Trophoblast cell (in vitro differentiated cells and primary cell): Measurements from ENCODE around the gene CCDC14.

Experiments used
- DNase-seq, 2 donors: peaks; one replicate each; pipeline ENCODE4 v3.0.0-alpha.2; 2016
- H2AFZ ChIP-seq: 2 replicates; pipeline ENCODE4 v1.6.1; 2013; ENCODE audit warnings: low read length, moderate library complexity, mild to moderate bottlenecking; ENCODE audit not compliant: insufficient read depth, poor library complexity
- H2AK5ac ChIP-seq: 2 replicates; pipeline ENCODE4 v1.6.1; 2013; ENCODE audit warnings: mild to moderate bottlenecking, low read length
- H2BK120ac ChIP-seq: 2 replicates; pipeline ENCODE4 v1.6.1; 2013; ENCODE audit warnings: low read length, mild to moderate bottlenecking, moderate library complexity; ENCODE audit not compliant: insufficient read depth, poor library complexity
- H2BK12ac ChIP-seq: 2 replicates; pipeline ENCODE4 v1.6.1; 2013; ENCODE audit warnings: mild to moderate bottlenecking, low read length, moderate library complexity
- H2BK5ac ChIP-seq: 2 replicates; pipeline ENCODE4 v1.6.1; 2013; ENCODE audit warnings: low read length, low read depth, moderate library complexity, mild to moderate bottlenecking; ENCODE audit not compliant: poor library complexity
- H3K14ac ChIP-seq: 2 replicates; pipeline ENCODE4 v1.6.1; 2013; ENCODE audit warnings: mild to moderate bottlenecking, low read length
- H3K18ac ChIP-seq: 2 replicates; pipeline ENCODE4 v1.6.1; 2013; ENCODE audit warnings: mild to moderate bottlenecking, low read length
- H3K23ac ChIP-seq: 2 replicates; pipeline ENCODE4 v1.6.1; 2013; ENCODE audit warnings: low read length
- H3K27ac ChIP-seq: 2 replicates; pipeline ENCODE4 v1.5.1; 2013; ENCODE audit warnings: low read depth, mild to moderate bottlenecking, inconsistent platforms, low read length, moderate library complexity
- H3K27me3 ChIP-seq: 2 replicates; pipeline ENCODE4 v1.6.1; 2013; ENCODE audit warnings: inconsistent platforms, mild to moderate bottlenecking, low read length, moderate library complexity; ENCODE audit not compliant: insufficient read depth
- H3K36me3 ChIP-seq, 2 experiments: 1 replicate in 1 of 2; 2 replicates in 1 of 2; pipeline ENCODE4 v1.6.1; 2013; ENCODE audit warnings: low read length in 2 of 2, mild to moderate bottlenecking in 2 of 2, moderate library complexity in 1 of 2; ENCODE audit not compliant: insufficient read depth in 2 of 2, control insufficient read depth in 1 of 2
- H3K4ac ChIP-seq: 2 replicates; pipeline ENCODE4 v1.6.1; 2013; ENCODE audit warnings: low read depth, mild to moderate bottlenecking, low read length, moderate library complexity
- H3K4me1 ChIP-seq, 2 experiments: 1 replicate in 1 of 2; 2 replicates in 1 of 2; pipeline ENCODE4 v1.6.1; 2013; ENCODE audit warnings: low read length in 2 of 2, mild to moderate bottlenecking in 2 of 2, moderate library complexity in 1 of 2; ENCODE audit not compliant: insufficient read depth in 2 of 2, control insufficient read depth in 1 of 2
- H3K4me2 ChIP-seq: 2 replicates; pipeline ENCODE4 v1.6.1; 2013; ENCODE audit warnings: inconsistent platforms, mild to moderate bottlenecking, low read length, moderate library complexity
- H3K4me3 ChIP-seq: 2 replicates; pipeline ENCODE4 v1.5.1; 2013; ENCODE audit warnings: mild to moderate bottlenecking, low read depth, low read length, inconsistent platforms
- H3K79me1 ChIP-seq: one replicate; pipeline ENCODE4 v1.6.1; 2013; ENCODE audit warnings: low read length
- H3K79me2 ChIP-seq: 2 replicates; pipeline ENCODE4 v1.6.1; 2013; ENCODE audit warnings: low read length, mild to moderate bottlenecking; ENCODE audit not compliant: control insufficient read depth, insufficient read depth, poor library complexity
- H3K9ac ChIP-seq: 2 replicates; pipeline ENCODE4 v1.6.1; 2013; ENCODE audit warnings: mild to moderate bottlenecking, low read length
- H3K9me3 ChIP-seq: 2 replicates; pipeline ENCODE4 v1.6.1; 2013; ENCODE audit warnings: low read depth, mild to moderate bottlenecking, control low read depth, inconsistent platforms, low read length; ENCODE audit not compliant: insufficient read depth
- H4K12ac ChIP-seq: 2 replicates; pipeline ENCODE4 v1.6.1; 2013; ENCODE audit warnings: low read depth, mild to moderate bottlenecking, low read length, moderate library complexity
- H4K8ac ChIP-seq: 2 replicates; pipeline ENCODE4 v1.6.1; 2013; ENCODE audit warnings: low read depth, mild to moderate bottlenecking, low read length, moderate library complexity
- H4K91ac ChIP-seq: one replicate; pipeline ENCODE4 v1.6.1; 2013; ENCODE audit warnings: low read depth, mild to moderate bottlenecking, low read length, moderate library complexity
- WGBS: extraction: QIAGEN DNeasy Blood & Tissue Kit; methylation state at CpG from one replicate; pipeline ENCODE4 v1.1.7; 2013; ENCODE audit warnings: missing lambda C conversion rate; ENCODE audit not compliant: insufficient read length, insufficient coverage; ENCODE audit errors: extremely low coverage; 5-methylcytosine and 5-hydroxymethylcytosine counted together

CCDC14 gene

DNA sequence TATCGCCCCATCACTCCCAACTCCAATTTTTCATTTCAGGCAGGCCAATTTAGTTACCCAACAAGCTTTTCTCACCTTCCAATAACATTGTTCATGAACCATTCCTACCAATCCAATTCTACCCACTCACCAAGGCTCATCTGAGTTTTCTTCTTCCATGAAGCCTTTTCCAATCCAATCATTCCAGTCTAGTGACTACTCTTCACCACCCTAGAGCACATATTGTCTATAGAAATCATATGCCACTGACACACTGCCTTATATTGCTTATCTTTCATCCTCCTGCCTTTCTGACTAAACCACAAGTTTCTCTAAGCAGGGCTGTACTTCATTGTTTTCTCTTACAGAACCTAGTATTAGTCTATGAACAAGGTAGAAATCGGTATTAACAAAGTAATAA is 11.4 kb downstream of the CCDC14 start:
- no peaks in the 10 kb centered on the region for H3K79me2 ChIP-seq
- H2BK12ac ChIP-seq: no peak overlapping the region
- peak; percentile 29 to 77 for DNase-seq
- no peak overlapping the region for H3K4me3 ChIP-seq
- no peaks in the 10 kb centered on the region for H3K4me1 ChIP-seq
- H2AFZ ChIP-seq: no peak overlapping the region
- H3K4me2 ChIP-seq: no peak overlapping the region
- H3K27me3 ChIP-seq: no peaks in the 10 kb centered on the region
- H3K18ac ChIP-seq: no peak overlapping the region
- H2BK120ac ChIP-seq: no peak overlapping the region
- H4K12ac ChIP-seq: no peak overlapping the region
- no peaks in the 10 kb centered on the region for H3K79me1 ChIP-seq
- H4K91ac ChIP-seq: no peak overlapping the region
- H3K9me3 ChIP-seq: no peaks in the 10 kb centered on the region
- no peak overlapping the region for H2AK5ac ChIP-seq
- H3K27ac ChIP-seq: no peak overlapping the region
- WGBS: no CpG with 5 or more reads among the region's 2 CpGs
- H2BK5ac ChIP-seq: no peak overlapping the region
- no peak overlapping the region for H3K23ac ChIP-seq
- no peak overlapping the region for H3K14ac ChIP-seq
- H4K8ac ChIP-seq: no peak overlapping the region
- no peak overlapping the region for H3K9ac ChIP-seq
- H3K4ac ChIP-seq: no peak overlapping the region
- H3K36me3 ChIP-seq: peaks cover 5 to 23% of the 10 kb centered on the region in 2 experiments

DNA sequence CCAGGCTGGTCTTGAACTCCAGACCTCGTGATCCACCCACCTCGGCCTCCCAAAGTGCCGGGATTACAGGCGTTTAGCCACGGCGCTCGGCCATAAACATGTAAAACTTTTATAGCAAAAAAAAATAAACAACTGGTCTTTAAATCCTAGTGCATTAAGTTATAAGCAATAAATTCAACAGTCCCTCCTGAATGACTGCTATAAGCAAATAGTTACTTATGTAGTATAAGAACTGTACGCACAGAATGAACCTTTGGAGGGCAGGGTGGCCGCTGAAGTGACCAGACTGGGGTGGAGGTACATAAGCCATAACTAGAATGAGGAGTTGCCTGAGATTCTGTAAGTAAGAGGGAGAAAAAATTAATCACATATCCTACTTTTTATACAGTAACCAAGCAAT is 12.6 kb downstream of the CCDC14 start:
- no peaks in the 10 kb centered on the region for H3K79me1 ChIP-seq
- peaks cover 5 to 28% of the 10 kb centered on the region in 2 experiments for H3K36me3 ChIP-seq
- no peak overlapping the region for H4K12ac ChIP-seq
- H2BK12ac ChIP-seq: no peak overlapping the region
- no peak overlapping the region for H3K18ac ChIP-seq
- H4K8ac ChIP-seq: no peak overlapping the region
- no CpG with 5 or more reads among the region's 9 CpGs for WGBS
- DNase-seq: no peak
- no peak overlapping the region for H3K4ac ChIP-seq
- no peak overlapping the region for H2BK5ac ChIP-seq
- H3K4me3 ChIP-seq: no peak overlapping the region
- H2BK120ac ChIP-seq: no peak overlapping the region
- H2AFZ ChIP-seq: no peak overlapping the region
- no peak overlapping the region for H3K14ac ChIP-seq
- no peak overlapping the region for H3K23ac ChIP-seq
- no peaks in the 10 kb centered on the region for H3K27me3 ChIP-seq
- H2AK5ac ChIP-seq: no peak overlapping the region
- no peak overlapping the region for H3K4me2 ChIP-seq
- H3K27ac ChIP-seq: no peak overlapping the region
- no peak overlapping the region for H4K91ac ChIP-seq
- H3K9ac ChIP-seq: no peak overlapping the region
- H3K9me3 ChIP-seq: no peaks in the 10 kb centered on the region
- no peaks in the 10 kb centered on the region for H3K4me1 ChIP-seq
- no peaks in the 10 kb centered on the region for H3K79me2 ChIP-seq

DNA sequence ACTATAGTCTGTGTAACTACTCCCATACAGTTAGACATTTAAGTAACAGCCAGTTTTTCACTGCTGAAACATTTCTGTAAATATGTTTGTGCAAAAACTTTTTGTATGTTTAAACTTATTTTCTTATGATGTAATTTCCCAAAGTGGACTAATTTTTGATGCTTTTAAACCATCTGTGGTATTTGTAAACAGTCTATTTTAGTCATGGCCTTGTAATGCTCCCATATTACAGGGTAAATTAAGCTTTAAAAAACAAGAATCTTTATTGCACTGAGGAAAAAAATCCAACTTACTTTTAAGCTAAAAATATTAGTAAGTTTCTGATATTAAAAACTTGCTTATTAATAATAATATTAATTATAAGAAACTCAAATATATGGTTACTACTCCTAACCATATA is 13.5 kb downstream of the CCDC14 start:
- Histone ChIP-seq H4K8ac (no peak overlapping the region), H3K4ac (no peak overlapping the region), H3K79me1 (no peaks in the 10 kb centered on the region), H2BK120ac (no peak overlapping the region), H3K18ac (no peak overlapping the region), H3K9me3 (no peaks in the 10 kb centered on the region), H4K91ac (no peak overlapping the region), H3K9ac (no peak overlapping the region), H3K14ac (no peak overlapping the region), H4K12ac (no peak overlapping the region), H2AK5ac (no peak overlapping the region), H3K23ac (no peak overlapping the region), H3K4me2 (no peak overlapping the region), H3K36me3 (peaks cover 3 to 21% of the 10 kb centered on the region in 2 experiments), H3K4me3 (no peak overlapping the region), H3K27me3 (no peaks in the 10 kb centered on the region), H3K27ac (no peak overlapping the region), H2BK5ac (no peak overlapping the region), H2BK12ac (no peak overlapping the region), H3K4me1 (no peaks in the 10 kb centered on the region), H3K79me2 (no peaks in the 10 kb centered on the region), H2AFZ (no peak overlapping the region)
- DNase-seq: no peak

DNA sequence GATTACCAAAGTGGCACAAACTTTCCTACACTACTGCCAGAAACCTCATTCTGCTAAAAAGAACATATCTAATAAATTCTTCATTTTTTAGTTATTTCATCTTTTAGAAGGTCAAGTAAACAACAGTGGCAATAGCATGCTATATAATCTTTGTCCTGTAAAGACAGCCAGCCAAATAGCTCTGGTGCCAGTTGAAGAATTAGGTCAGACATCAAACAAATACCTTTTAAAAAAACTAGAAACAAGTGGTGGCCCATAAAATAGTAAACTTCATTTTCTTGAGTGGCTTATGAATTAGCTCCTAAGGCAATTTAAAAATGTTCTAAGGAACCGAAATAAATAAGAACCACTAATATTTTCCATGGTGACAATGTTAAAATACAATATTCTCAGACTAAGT is 19.5 kb downstream of the CCDC14 start:
- no peaks in the 10 kb centered on the region for H3K79me1 ChIP-seq
- H2AK5ac ChIP-seq: no peak overlapping the region
- H2AFZ ChIP-seq: no peak overlapping the region
- no peak overlapping the region for H3K27ac ChIP-seq
- no peaks in the 10 kb centered on the region for H3K4me1 ChIP-seq
- no peak overlapping the region for H2BK120ac ChIP-seq
- H3K9ac ChIP-seq: no peak overlapping the region
- no peak overlapping the region for H3K4me2 ChIP-seq
- no peak for DNase-seq
- no peak overlapping the region for H3K14ac ChIP-seq
- no peak overlapping the region for H4K8ac ChIP-seq
- H4K12ac ChIP-seq: no peak overlapping the region
- WGBS: no CpG with 5 or more reads among the region's 1 CpG
- H3K9me3 ChIP-seq: no peaks in the 10 kb centered on the region
- H3K18ac ChIP-seq: no peak overlapping the region
- H2BK12ac ChIP-seq: no peak overlapping the region
- no peak overlapping the region for H3K4ac ChIP-seq
- no peaks in the 10 kb centered on the region for H3K79me2 ChIP-seq
- no peak overlapping the region for H2BK5ac ChIP-seq
- H3K23ac ChIP-seq: no peak overlapping the region
- H3K36me3 ChIP-seq: peaks cover 0 to 8% of the 10 kb centered on the region in 2 experiments
- H3K4me3 ChIP-seq: no peak overlapping the region
- no peak overlapping the region for H4K91ac ChIP-seq
- H3K27me3 ChIP-seq: no peaks in the 10 kb centered on the region
